HCT116 (cell line): ENCODE measurements around the gene ADARB2. TPM values are rescaled to one million over a fixed set of nuclear protein-coding genes. Genes with fewer than 3 reads are reported as not detected.

Experiments used
- ATAC-seq: fragments of 200-7000 bp; cut with Tn5 transposase; 2 replicates; pipeline ENCODE4 v1.9.1; 2020; ENCODE audit warnings: mild to moderate bottlenecking, moderate library complexity
- BruUV-seq: library from RNA; stranded (reverse); fragments of 400-500 nt; replicated peaks from 2 replicates; lab custom pipeline; 2021; lab: Mats Ljungman, UMichigan
- CTCF ChIA-PET: fragments of 300-600 bp; sonication (Branson Sonifier 250); formaldehyde crosslinking; loops from one replicate; lab custom pipeline; 2021; ENCODE audit warnings: antibody characterized with exemption; lab: Charles Lee
- POLR2A ChIA-PET: fragments of 300-600, 350-600 bp; sonication (Branson Sonifier 250); formaldehyde crosslinking; loops from one replicate; lab custom pipeline; 2021; ENCODE audit warnings: antibody characterized with exemption; lab: Charles Lee
- RAD21 ChIA-PET, 2 experiments: fragments of 300-600 bp; sonication (Branson Sonifier 250); formaldehyde crosslinking; loops; one replicate each; lab custom pipeline; 2023; ENCODE audit warnings: low total read pairs in 2 of 2; ENCODE audit not compliant: uncharacterized antibody in 2 of 2, unreplicated experiment in 2 of 2, low non-redundant PET in 1 of 2; lab: Charles Lee
- DNase-seq: peaks from one replicate; pipeline ENCODE4 v3.0.0-alpha.2; 2010; ENCODE audit warnings: low read depth, low spot score
- H2AFZ ChIP-seq: fragments of 200-600 bp; shearing (Covaris generic), sonication (generic); 2 replicates; pipeline ENCODE4 v1.6.1; 2017; ENCODE audit warnings: low read depth, mixed run types, mixed read lengths, antibody characterized with exemption, low read length; ENCODE audit not compliant: poor library complexity, severe bottlenecking
- H3K27ac ChIP-seq: 2 replicates; pipeline ENCODE4 v1.5.1; 2012; ENCODE audit warnings: low read depth, low read length
- H3K27me3 ChIP-seq: fragments of 200-600 bp; sonication (generic); 2 replicates; pipeline ENCODE4 v1.6.1; 2016; ENCODE audit warnings: mixed run types, low read length, mixed read lengths; ENCODE audit not compliant: insufficient read depth
- H3K36me3 ChIP-seq, 2 experiments: fragments of 200-500 bp in 1 of 2; fragments of 200-600 bp in 1 of 2; sonication (Bioruptor generic) in 1 of 2; sonication (generic) in 1 of 2; 2 replicates each; pipeline versions ENCODE4 v1.5.1 to v1.6.1; 2014 to 2016; ENCODE audit warnings: low read length in 2 of 2, inconsistent platforms in 1 of 2, mixed read lengths in 1 of 2, mixed run types in 1 of 2; ENCODE audit not compliant: insufficient read depth in 2 of 2, control insufficient read depth in 1 of 2
- H3K4me1 ChIP-seq, 2 experiments: fragments of 200-600 bp in 1 of 2; sonication (generic) in 1 of 2; 2 replicates each; pipeline versions ENCODE4 v1.5.1 to v1.6.1; 2012 to 2017; ENCODE audit warnings: low read length in 2 of 2, inconsistent platforms in 1 of 2, mild to moderate bottlenecking in 1 of 2, mixed read lengths in 1 of 2, mixed run types in 1 of 2, moderate library complexity in 1 of 2; ENCODE audit not compliant: insufficient read depth in 2 of 2, control insufficient read depth in 1 of 2
- H3K4me2 ChIP-seq: fragments of 200-600 bp; sonication (generic); 2 replicates; pipeline ENCODE4 v1.6.1; 2017; ENCODE audit warnings: mixed run types, low read length, mixed read lengths
- H3K4me3 ChIP-seq, 2 experiments: fragments of 200-600 bp in 1 of 2; sonication (generic) in 1 of 2; replicated peaks in 1 of 2; 2 replicates each; pipeline ENCODE4 v1.5.1; 2011 to 2016; ENCODE audit warnings: low read length in 2 of 2, control low read depth in 1 of 2, low read depth in 1 of 2, mild to moderate bottlenecking in 1 of 2, mixed read lengths in 1 of 2, mixed run types in 1 of 2
- H3K79me2 ChIP-seq: fragments of 200-600 bp; sonication (generic); 2 replicates; pipeline ENCODE4 v1.6.1; 2017; ENCODE audit warnings: mild to moderate bottlenecking, mixed run types, low read length, moderate library complexity, mixed read lengths; ENCODE audit not compliant: insufficient read depth
- H3K9ac ChIP-seq: fragments of 200-600 bp; sonication (generic); 2 replicates; pipeline ENCODE4 v1.6.1; 2016; ENCODE audit warnings: low read length, mixed read lengths
- H3K9me2 ChIP-seq: fragments of 200-600 bp; sonication (generic), shearing (Covaris generic); 2 replicates; pipeline ENCODE4 v1.6.1; 2017; ENCODE audit warnings: mixed run types, mild to moderate bottlenecking, moderate library complexity; ENCODE audit not compliant: insufficient read depth
- H3K9me3 ChIP-seq, 2 experiments: fragments of 200-500 bp in 1 of 2; fragments of 200-600 bp in 1 of 2; sonication (Bioruptor generic) in 1 of 2; sonication (generic) in 1 of 2; 2 replicates each; pipeline ENCODE4 v1.6.1; 2014 to 2017; ENCODE audit warnings: low read length in 2 of 2, mixed read lengths in 2 of 2, inconsistent platforms in 1 of 2, low read depth in 1 of 2, mild to moderate bottlenecking in 1 of 2, mixed run types in 1 of 2, moderate library complexity in 1 of 2; ENCODE audit not compliant: control insufficient read depth in 1 of 2, insufficient read depth in 1 of 2
- H4K20me1 ChIP-seq: fragments of 200-600 bp; sonication (generic), shearing (Covaris generic); 2 replicates; pipeline ENCODE4 v1.6.1; 2017; ENCODE audit warnings: mixed run types, mild to moderate bottlenecking, moderate library complexity; ENCODE audit not compliant: insufficient read depth
- ELF1 ChIP-seq: IDR thresholded peaks from 2 replicates; pipeline ENCODE4 v1.6.1; 2012; ENCODE audit warnings: low read depth, borderline replicate concordance
- MAX ChIP-seq: IDR thresholded peaks from 2 replicates; pipeline ENCODE4 v1.6.1; 2012
- POLR2AphosphoS5 ChIP-seq: IDR thresholded peaks from 2 replicates; pipeline ENCODE4 v1.6.1; 2011; ENCODE audit warnings: mild to moderate bottlenecking, low read depth, low read length, moderate library complexity
- RAD21 ChIP-seq: IDR thresholded peaks from 2 replicates; pipeline ENCODE4 v1.6.1; 2012; ENCODE audit warnings: low read depth, mild to moderate bottlenecking
- SIN3A ChIP-seq: IDR thresholded peaks from 2 replicates; pipeline ENCODE4 v1.6.1; 2012; ENCODE audit warnings: low read depth
- SRF ChIP-seq: IDR thresholded peaks from 2 replicates; pipeline ENCODE4 v1.6.1; 2012; ENCODE audit warnings: low read depth
- ZBTB33 ChIP-seq: IDR thresholded peaks from 2 replicates; pipeline ENCODE4 v1.6.1; 2011; ENCODE audit warnings: mild to moderate bottlenecking, low read length, moderate library complexity; ENCODE audit not compliant: insufficient replicate concordance; ENCODE audit errors: extremely low read depth
- ZNF274 ChIP-seq: fragments of 200-500 bp; sonication (Bioruptor generic); IDR thresholded peaks from 2 replicates; pipeline ENCODE4 v1.6.1; 2014; ENCODE audit warnings: mild to moderate bottlenecking, low read depth, low read length, inconsistent platforms
- intact Hi-C: fragments of 100-400 bp; cut with micrococcal nuclease; formaldehyde crosslinking; loops from 2 replicates; pipeline ENCODE4 v1.10.0; 2022
- total RNA-seq: library from RNA; stranded (reverse); gene quantifications from one replicate; pipeline ENCODE4 v1.2.1, GENCODE V29; 2021; ENCODE audit not compliant: unreplicated experiment

Gene ADARB2
- total RNA-seq, 1 experiment from 2014 or later = not detected

DNA sequence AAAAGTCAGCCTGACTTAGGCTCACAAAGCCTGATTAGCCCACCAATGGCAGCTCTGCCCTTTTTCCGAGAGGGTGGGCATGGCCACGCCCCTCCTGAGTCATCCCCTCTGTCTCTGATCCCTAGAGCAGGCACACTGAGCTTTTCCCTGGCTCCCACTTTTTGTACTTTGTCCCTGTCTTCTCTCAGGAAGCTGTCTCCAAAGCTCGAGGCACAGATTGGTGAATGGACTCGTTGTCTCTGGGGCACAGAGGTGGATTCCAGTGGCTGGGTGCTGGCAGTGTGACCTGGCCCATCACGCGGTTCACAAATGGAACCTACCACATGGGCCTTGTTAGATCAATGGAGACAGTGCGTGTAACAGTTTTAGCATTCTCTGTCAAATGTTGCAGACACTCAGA lies 367.7 kb downstream of the ADARB2 start:
- intact Hi-C loops = loop anchor here (5.0 kb wide), 1 partner anchor 257 kb away; no protein-coding TSS in a partner anchor
- Histone ChIP-seq H2AFZ (no peak overlapping the region), H3K9ac (no peak overlapping the region), H3K9me3 (no peaks in the 10 kb centered on the region), H3K27me3 (peaks cover 16% of the 10 kb centered on the region; the same call in 1 of the 2 replicates), H3K4me1 (no peaks in the 10 kb centered on the region), H3K4me2 (no peak overlapping the region), H3K27ac (no peak overlapping the region), H3K79me2 (no peaks in the 10 kb centered on the region)
- POLR2A ChIA-PET = interaction anchor here (1.0 kb wide), 1 partner anchor 11 kb away, joined by 4 read pairs; no protein-coding TSS in a partner anchor
- DNase-seq = no peak
- BruUV-seq = no TSS peak
- no peak for ATAC-seq
- no peak for TF ChIP-seq RAD21
- no peak for TF ChIP-seq ZNF274
- TF ChIP-seq MAX = no peak
- TF ChIP-seq ELF1 = no peak
- TF ChIP-seq SIN3A = no peak
- no peak for TF ChIP-seq SRF
- no peak for TF ChIP-seq ZBTB33
- no peak for TF ChIP-seq POLR2AphosphoS5
- TF ChIP-seq, all 23 proteins: peak for 0
- ChIA-PET CTCF (interaction anchor here (1.3 to 1.7 kb wide), 7 partner anchors 9 to 259 kb away, joined by 3 to 15 read pairs (median 7); no protein-coding TSS in a partner anchor), RAD21 (interaction anchor here in 1 of 2 experiments (0.7 kb wide), 1 partner anchor 954 kb away, joined by 3 read pairs; no protein-coding TSS in a partner anchor)
- Histone ChIP-seq H3K9me2 (no peaks in the 10 kb centered on the region), H4K20me1 (no peaks in the 10 kb centered on the region), H3K36me3 (no peaks in the 10 kb centered on the region), H3K4me3 (no peak overlapping the region)
